KMS-11 (cell line): ENCODE results near the gene KRT6A.

ENCODE experiments used
- H2AFZ ChIP-seq: fragments of 200-600 bp; sonication (generic); 2 replicates; pipeline ENCODE4 v1.6.1; 2016; ENCODE audit warnings: antibody characterized with exemption, mixed run types, low read depth
- H3K27ac ChIP-seq: fragments of 200-600 bp; sonication (generic); 2 replicates; pipeline ENCODE4 v1.6.1; 2016; ENCODE audit warnings: mild to moderate bottlenecking, mixed run types
- H3K27me3 ChIP-seq: fragments of 200-600 bp; sonication (generic); 2 replicates; pipeline ENCODE4 v1.6.1; 2017; ENCODE audit warnings: mild to moderate bottlenecking, low read depth, mixed run types, moderate library complexity; ENCODE audit not compliant: insufficient read depth
- H3K36me3 ChIP-seq: fragments of 200-600 bp; sonication (generic); 2 replicates; pipeline ENCODE4 v1.6.1; 2017; ENCODE audit warnings: mild to moderate bottlenecking, mixed run types; ENCODE audit not compliant: insufficient read depth
- H3K4me1 ChIP-seq: fragments of 200-600 bp; sonication (generic); 2 replicates; pipeline ENCODE4 v1.6.1; 2016; ENCODE audit warnings: mild to moderate bottlenecking, low read depth, mixed run types; ENCODE audit not compliant: poor library complexity, severe bottlenecking
- H3K4me2 ChIP-seq: fragments of 200-600 bp; sonication (generic); 2 replicates; pipeline ENCODE4 v1.7.0; 2016; ENCODE audit warnings: mild to moderate bottlenecking, mixed run types
- H3K4me3 ChIP-seq: fragments of 200-600 bp; sonication (generic); IDR thresholded peaks from 2 replicates; pipeline ENCODE4 v1.6.1; 2017; ENCODE audit warnings: low read depth, low read length, mixed read lengths; ENCODE audit not compliant: insufficient read depth
- H3K79me2 ChIP-seq: fragments of 200-600 bp; sonication (generic); 2 replicates; pipeline ENCODE4 v1.6.1; 2016; ENCODE audit warnings: low read depth, mixed run types; ENCODE audit not compliant: insufficient read depth
- H3K9ac ChIP-seq: fragments of 200-600 bp; sonication (generic); 2 replicates; pipeline ENCODE4 v1.6.1; 2016; ENCODE audit warnings: mild to moderate bottlenecking, mixed run types
- H4K20me1 ChIP-seq: fragments of 200-600 bp; sonication (generic); 2 replicates; pipeline ENCODE4 v1.6.1; 2016; ENCODE audit warnings: mild to moderate bottlenecking, mixed run types; ENCODE audit not compliant: insufficient read depth
- CTCF ChIP-seq: fragments of 200-600 bp; sonication (generic); conservative IDR thresholded peaks from 2 replicates; pipeline ENCODE4 v1.6.1; 2017; ENCODE audit warnings: low read depth, mild to moderate bottlenecking, antibody characterized with exemption, low read length, moderate library complexity, mixed read lengths

KRT6A gene

GRCh38 chr12:52514471-52515318, 21.6 kb upstream of the KRT6A start:
- Histone ChIP-seq H3K4me3 (no peak overlapping the region), H2AFZ (no peak overlapping the region), H3K4me2 (no peak overlapping the region), H3K36me3 (no peaks in the 10 kb centered on the region), H3K9ac (no peak overlapping the region), H3K79me2 (no peaks in the 10 kb centered on the region), H4K20me1 (no peaks in the 10 kb centered on the region), H3K27ac (no peak overlapping the region), H3K27me3 (peaks cover 12% of the 10 kb centered on the region; the same call in 1 of the 2 replicates), H3K4me1 (no peaks in the 10 kb centered on the region)
- TF ChIP-seq CTCF = no peak

GRCh38 chr12:52513736-52514135, 20.7 kb upstream of the KRT6A start:
- Histone ChIP-seq H3K9ac (no peak overlapping the region), H4K20me1 (no peaks in the 10 kb centered on the region), H3K27ac (no peak overlapping the region), H3K4me2 (no peak overlapping the region), H3K36me3 (no peaks in the 10 kb centered on the region), H3K4me3 (no peak overlapping the region), H3K27me3 (peaks cover 8% of the 10 kb centered on the region; the same call in 1 of the 2 replicates), H2AFZ (no peak overlapping the region), H3K4me1 (no peaks in the 10 kb centered on the region), H3K79me2 (no peaks in the 10 kb centered on the region)
- TF ChIP-seq CTCF = no peak

GRCh38 chr12:52508211-52508610, 15.2 kb upstream of the KRT6A start:
- no peaks in the 10 kb centered on the region for H3K36me3 ChIP-seq
- no peak overlapping the region for H3K9ac ChIP-seq
- no peak overlapping the region for H3K27ac ChIP-seq
- H3K4me2 ChIP-seq = no peak overlapping the region
- no peak overlapping the region for H2AFZ ChIP-seq
- peaks cover 6% of the 10 kb centered on the region; the same call in 1 of the 2 replicates for H3K27me3 ChIP-seq
- H4K20me1 ChIP-seq = no peaks in the 10 kb centered on the region
- no peak for TF ChIP-seq CTCF
- no peaks in the 10 kb centered on the region for H3K79me2 ChIP-seq
- H3K4me3 ChIP-seq = no peak overlapping the region
- H3K4me1 ChIP-seq = no peaks in the 10 kb centered on the region

GRCh38 chr12:52506858-52507715, 14.0 kb upstream of the KRT6A start:
- Histone ChIP-seq H3K36me3 (no peaks in the 10 kb centered on the region), H2AFZ (no peak overlapping the region), H3K27ac (no peak overlapping the region), H3K4me1 (no peaks in the 10 kb centered on the region), H3K4me3 (no peak overlapping the region), H3K4me2 (no peak overlapping the region), H4K20me1 (no peaks in the 10 kb centered on the region), H3K27me3 (no peaks in the 10 kb centered on the region; the same call in 1 of the 2 replicates), H3K9ac (no peak overlapping the region), H3K79me2 (no peaks in the 10 kb centered on the region)
- TF ChIP-seq CTCF = peak; percentile 68
